B cell (primary cell): ENCODE measurements around the gene COL6A5. TPM values are rescaled to one million over a fixed set of nuclear protein-coding genes. Genes with fewer than 3 reads are reported as not detected.

Experiments used
- ATAC-seq: fragments of 200-7000 bp; cut with Tn5 transposase; one replicate; pipeline ENCODE4 v1.10.0; 2021; ENCODE audit warnings: low read depth, mild to moderate bottlenecking, moderate number of reproducible peaks, moderate library complexity
- CTCF ChIA-PET: fragments of 350-600 bp; sonication (Branson Sonifier 250); formaldehyde crosslinking; loops from one replicate; lab custom pipeline; 2021; ENCODE audit warnings: antibody characterized with exemption, inconsistent platforms; lab: Charles Lee
- POLR2A ChIA-PET: fragments of 350-600 bp; sonication (Branson Sonifier 250); formaldehyde crosslinking; loops from one replicate; lab custom pipeline; 2021; ENCODE audit warnings: antibody characterized with exemption; lab: Charles Lee
- DNase-seq: peaks from one replicate; pipeline ENCODE4 v3.0.0; 2013
- H2AFZ ChIP-seq: 2 replicates; pipeline ENCODE4 v1.6.1; 2012; ENCODE audit warnings: mild to moderate bottlenecking, low read depth, low read length; ENCODE audit not compliant: insufficient read depth, poor library complexity, severe bottlenecking
- H3K27ac ChIP-seq, 2 donors: 1 replicate in 1 of 2; 2 replicates in 1 of 2; pipeline ENCODE4 v1.5.1; 2012 to 2013; ENCODE audit warnings: low read length in 2 of 2, mild to moderate bottlenecking in 2 of 2, moderate library complexity in 1 of 2
- H3K27me3 ChIP-seq, 4 experiments: fragments of 200-600 bp in 1 of 4; sonication (generic) in 1 of 4; replicated peaks in 1 of 4; 1 replicate in 2 of 4; 2 replicates in 2 of 4; pipeline versions ENCODE4 v1.6.1 to v1.7.0; 2013 to 2016; ENCODE audit warnings: low read length in 3 of 4, mild to moderate bottlenecking in 2 of 4, mixed read lengths in 1 of 4, moderate library complexity in 1 of 4; ENCODE audit not compliant: insufficient read depth in 4 of 4, control insufficient read depth in 3 of 4; ENCODE audit errors: control extremely low read depth in 1 of 4
- H3K36me3 ChIP-seq, 2 experiments: replicated peaks in 1 of 2; 1 replicate in 1 of 2; 2 replicates in 1 of 2; pipeline versions ENCODE4 v1.6.1 to v1.7.1; 2013; ENCODE audit warnings: low read length in 1 of 2; ENCODE audit not compliant: insufficient read depth in 2 of 2, control insufficient read depth in 1 of 2; ENCODE audit errors: control extremely low read depth in 1 of 2, extremely low read depth in 1 of 2
- H3K4me1 ChIP-seq, 2 donors: fragments of 200-600 bp in 1 of 2; sonication (generic) in 1 of 2; 1 replicate in 1 of 2; 2 replicates in 1 of 2; pipeline versions ENCODE4 v1.5.1 to v1.6.1; 2013 to 2017; ENCODE audit warnings: low read length in 2 of 2; ENCODE audit not compliant: control insufficient read depth in 2 of 2, insufficient read depth in 2 of 2
- H3K4me2 ChIP-seq: replicated peaks from 2 replicates; pipeline ENCODE3; 2012; ENCODE audit warnings: mild to moderate bottlenecking, low read depth, low read length; ENCODE audit not compliant: poor library complexity, severe bottlenecking
- H3K4me3 ChIP-seq, 5 experiments: fragments of 200-600 bp in 1 of 5; sonication (generic) in 1 of 5; 1 replicate in 3 of 5; 2 replicates in 2 of 5; pipeline versions ENCODE4 v1.5.1 to v1.7.0; 2011 to 2016; ENCODE audit warnings: low read length in 4 of 5, mild to moderate bottlenecking in 4 of 5, low read depth in 2 of 5, control low read depth in 1 of 5, moderate library complexity in 1 of 5; ENCODE audit not compliant: insufficient read depth in 1 of 5; ENCODE audit errors: control extremely low read depth in 1 of 5, extremely low read depth in 1 of 5
- H3K79me2 ChIP-seq: fragments of 200-600 bp; sonication (generic); one replicate; pipeline ENCODE4 v1.6.0; 2016; ENCODE audit warnings: low read length; ENCODE audit not compliant: control insufficient read depth, insufficient read depth
- H3K9ac ChIP-seq: fragments of 200-600 bp; sonication (generic); 2 replicates; pipeline ENCODE4 v1.6.1; 2017; ENCODE audit warnings: mild to moderate bottlenecking, low read length, moderate library complexity
- H3K9me3 ChIP-seq, 3 donors: one replicate each; pipeline versions ENCODE4 v1.6.1 to v1.7.1; 2013; ENCODE audit warnings: low read length in 2 of 3; ENCODE audit not compliant: control insufficient read depth in 2 of 3, insufficient read depth in 1 of 3; ENCODE audit errors: control extremely low read depth in 1 of 3
- H4K20me1 ChIP-seq: 2 replicates; pipeline ENCODE4 v1.6.0; 2012; ENCODE audit warnings: mild to moderate bottlenecking, low read length; ENCODE audit not compliant: insufficient read depth, control insufficient read depth, poor library complexity, severe bottlenecking
- H3K27ac Mint-ChIP-seq: one replicate; pipeline ENCODE4 v1.8.0; 2021; ENCODE audit warnings: mixed read lengths
- H3K27me3 Mint-ChIP-seq: one replicate; pipeline ENCODE4 v1.8.0; 2021; ENCODE audit warnings: mixed read lengths
- H3K4me1 Mint-ChIP-seq: one replicate; pipeline ENCODE4 v1.8.0; 2021; ENCODE audit warnings: mixed read lengths
- H3K4me3 Mint-ChIP-seq: one replicate; pipeline ENCODE4 v1.8.0; 2021; ENCODE audit warnings: mixed read lengths
- H3K9me3 Mint-ChIP-seq: one replicate; pipeline ENCODE4 v1.8.0; 2022; ENCODE audit warnings: mixed read lengths; ENCODE audit not compliant: insufficient read depth
- CTCF ChIP-seq: fragments of 200-600 bp; IDR thresholded peaks from one replicate; pipeline ENCODE4 v1.8.0; 2022; ENCODE audit warnings: antibody characterized with exemption, mild to moderate bottlenecking
- EZH2 ChIP-seq: IDR thresholded peaks from 2 replicates; pipeline ENCODE4 v1.6.1; 2012; ENCODE audit warnings: borderline replicate concordance, low read depth, mild to moderate bottlenecking, moderate library complexity, low read length; ENCODE audit not compliant: insufficient read depth, poor library complexity, severe bottlenecking
- WGBS: methylation state at CpG from one replicate; pipeline ENCODE4 v1.1.5; 2013; ENCODE audit warnings: missing lambda C conversion rate; ENCODE audit not compliant: insufficient coverage; 5-methylcytosine and 5-hydroxymethylcytosine counted together
- intact Hi-C: fragments of 100-400 bp; cut with micrococcal nuclease; formaldehyde crosslinking; loops from one replicate; pipeline ENCODE4 v1.10.0; 2022
- polyA plus RNA-seq: library from polyadenylated mRNA; depleted of rRNA; stranded (reverse); fragments of >200 nt; gene quantifications from 2 replicates; pipeline ENCODE4 v1.2.3, GENCODE V29; 2012
- total RNA-seq, 2 donors: library from RNA; stranded (reverse); fragments of 120-200 nt in 1 of 2; gene quantifications; 1 replicate in 1 of 2; 2 replicates in 1 of 2; pipeline versions ENCODE4 v1.2.3 to v1.2.4, GENCODE V29; 2013 to 2022

The COL6A5 gene
- total and polyA plus RNA-seq, 2 donors (not counting 1 experiment from before 2014, with no cell fraction given), result not detected

GRCh38 chr3:130509008-130509407, 163.5 kb downstream of the COL6A5 start:
- no peaks in the 10 kb centered on the region for H3K4me1 ChIP-seq
- no peaks in the 10 kb centered on the region for H3K4me1 Mint-ChIP-seq
- no peak overlapping the region for H3K27ac Mint-ChIP-seq
- H3K27me3 ChIP-seq, result no peaks in the 10 kb centered on the region
- H3K36me3 ChIP-seq, result no peaks in the 10 kb centered on the region
- no peak overlapping the region for H3K4me3 Mint-ChIP-seq
- ATAC-seq (no peak), DNase-seq (no peak)
- no peak overlapping the region for H3K27ac ChIP-seq
- H3K9me3 Mint-ChIP-seq, result no peaks in the 10 kb centered on the region
- no peaks in the 10 kb centered on the region for H4K20me1 ChIP-seq
- intact Hi-C loops, result no loop called here
- H3K9me3 ChIP-seq, result peaks cover 0 to 1% (median 0%) of the 10 kb centered on the region in 3 donors
- ChIA-PET CTCF (no interaction called here), POLR2A (no interaction called here)
- H3K27me3 Mint-ChIP-seq, result peaks cover 16% of the 10 kb centered on the region
- 69% methylated on average over 6 of the region's 6 CpGs for WGBS
- H3K79me2 ChIP-seq, result no peaks in the 10 kb centered on the region
- no peak overlapping the region for H3K9ac ChIP-seq
- no peak overlapping the region for H3K4me3 ChIP-seq
- no peak overlapping the region for H2AFZ ChIP-seq
- TF ChIP-seq CTCF, result no peak
- TF ChIP-seq EZH2, result no peak
- no peak overlapping the region for H3K4me2 ChIP-seq

- Histone ChIP-seq H3K27me3 (peaks cover 0 to 18% (median 9%) of the 10 kb centered on the region in 4 experiments), H3K9me3 (peaks cover 0 to 7% (median 3%) of the 10 kb centered on the region in 3 donors), H2AFZ (no peak overlapping the region), H4K20me1 (no peaks in the 10 kb centered on the region), H3K9ac (no peak overlapping the region), H3K4me2 (no peak overlapping the region), H3K4me1 (no peaks in the 10 kb centered on the region), H3K36me3 (no peaks in the 10 kb centered on the region), H3K4me3 (no peak overlapping the region), H3K27ac (no peak overlapping the region), H3K79me2 (no peaks in the 10 kb centered on the region)
- intact Hi-C loops, result no loop called here
- H3K27me3 Mint-ChIP-seq, result peaks cover 38% of the 10 kb centered on the region
- TF ChIP-seq EZH2, result no peak
- TF ChIP-seq CTCF, result no peak
- ChIA-PET POLR2A (no interaction called here), CTCF (no interaction called here)
- no peak for ATAC-seq
- no peak for DNase-seq
- no peak overlapping the region for H3K27ac Mint-ChIP-seq
- no peak overlapping the region for H3K4me3 Mint-ChIP-seq
- no CpG with 5 or more reads among the region's 1 CpG for WGBS
- H3K9me3 Mint-ChIP-seq, result no peaks in the 10 kb centered on the region
- no peaks in the 10 kb centered on the region for H3K4me1 Mint-ChIP-seq
Observed at GRCh38 chr3:130514681-130515080, 169.2 kb downstream of the COL6A5 start.
